Lung (tissue), 12 donors: ENCODE measurements around the gene CRYBA1. TPM values are rescaled to one million over a fixed set of nuclear protein-coding genes. Genes with fewer than 3 reads are reported as not detected.

Experiments used
- ATAC-seq: fragments of 200-7000 bp; cut with Tn5 transposase; one replicate; pipeline ENCODE4 v1.9.1; 2020; ENCODE audit warnings: moderate number of reproducible peaks; ENCODE audit not compliant: insufficient read depth, low FRiP score
- DNase-seq, 3 donors: peaks; one replicate each; pipeline ENCODE4 v3.0.0-alpha.2; 2013 to 2017
- H3K27ac ChIP-seq, 2 donors: one replicate each; pipeline ENCODE4 v1.5.1; 2013; ENCODE audit warnings: mild to moderate bottlenecking in 2 of 2, moderate library complexity in 2 of 2, control low read depth in 1 of 2, inconsistent platforms in 1 of 2, low read depth in 1 of 2, low read length in 1 of 2
- H3K27me3 ChIP-seq, 3 donors: one replicate each; pipeline ENCODE4 v1.5.1; 2013; ENCODE audit warnings: low read length in 2 of 3; ENCODE audit not compliant: control insufficient read depth in 3 of 3, insufficient read depth in 3 of 3
- H3K36me3 ChIP-seq, 4 donors: one replicate each; pipeline ENCODE4 v1.5.1; 2013; ENCODE audit warnings: low read length in 4 of 4, mild to moderate bottlenecking in 1 of 4, moderate library complexity in 1 of 4; ENCODE audit not compliant: control insufficient read depth in 4 of 4, insufficient read depth in 4 of 4
- H3K4me1 ChIP-seq, 5 donors: one replicate each; pipeline ENCODE4 v1.5.1; 2013; ENCODE audit warnings: low read length in 5 of 5, mild to moderate bottlenecking in 2 of 5, moderate library complexity in 1 of 5; ENCODE audit not compliant: control insufficient read depth in 5 of 5, insufficient read depth in 5 of 5
- H3K4me3 ChIP-seq: one replicate; pipeline ENCODE4 v1.5.1; 2013; ENCODE audit warnings: mild to moderate bottlenecking, control low read depth, moderate library complexity
- H3K9ac ChIP-seq, 2 donors: one replicate each; pipeline ENCODE4 v1.5.1; 2013; ENCODE audit warnings: low read length in 2 of 2, control low read depth in 1 of 2; ENCODE audit not compliant: insufficient read depth in 1 of 2
- H3K9me3 ChIP-seq, 4 donors: one replicate each; pipeline ENCODE4 v1.5.1; 2013; ENCODE audit warnings: low read length in 3 of 4, mild to moderate bottlenecking in 1 of 4, moderate library complexity in 1 of 4; ENCODE audit not compliant: control insufficient read depth in 4 of 4, insufficient read depth in 3 of 4
- WGBS, 2 donors: extraction: QIAGEN DNeasy Blood & Tissue Kit; methylation state at CpG; one replicate each; pipeline ENCODE4 v1.1.7; 2013; 5-methylcytosine and 5-hydroxymethylcytosine counted together
- polyA plus RNA-seq, 2 donors: library from polyadenylated mRNA; stranded (reverse); fragments of 200-250 nt; gene quantifications; one replicate each; pipeline ENCODE4 v1.2.1, GENCODE V29; 2013
- total RNA-seq, 2 donors: library from RNA; depleted of rRNA in 1 of 2; stranded (reverse); fragments of >200 nt in 1 of 2; gene quantifications; one replicate each; pipeline ENCODE4 v1.2.1, GENCODE V29; 2014 to 2021
- TF ChIP-seq, protein P1 (sequence below): IDR thresholded peaks from 2 replicates; pipeline ENCODE4 v1.5.1; 2012; ENCODE audit warnings: mild to moderate bottlenecking; ENCODE audit errors: control extremely low read depth, extremely low read depth
- donor health status: control.
- donor health status: control.
- donor health status: Bipolar disorder and iron deficiency.
- donor health status: healthy.
- donor health status: DM: yes; HTN: yes; CAD: no.

The CRYBA1 gene
- total and polyA plus RNA-seq, 4 donors = not detected

DNA sequence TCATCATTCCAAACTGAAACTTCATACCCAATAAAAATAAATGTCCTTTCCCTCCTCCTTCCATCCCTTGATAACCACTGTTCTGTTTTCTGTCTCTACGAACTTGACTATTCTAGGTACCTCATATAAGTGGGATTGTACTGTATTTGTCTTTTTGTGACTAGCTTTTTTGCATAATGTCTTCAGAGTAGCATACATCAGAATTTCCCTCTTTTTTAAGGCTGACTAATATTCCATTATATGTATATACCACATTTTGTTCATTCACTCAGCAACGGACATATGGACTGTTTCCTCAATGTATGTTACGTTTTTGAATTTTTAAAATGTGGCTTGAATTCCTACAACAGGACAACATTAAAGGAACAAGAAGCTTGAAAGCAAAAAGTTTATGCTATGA lies 48.8 kb downstream of the CRYBA1 start:
- DNase-seq (no peak), ATAC-seq (no peak)
- Histone ChIP-seq H3K27ac (no peak overlapping the region), H3K9me3 (no peaks in the 10 kb centered on the region), H3K36me3 (no peaks in the 10 kb centered on the region), H3K27me3 (no peaks in the 10 kb centered on the region), H3K9ac (no peak overlapping the region), H3K4me3 (no peak overlapping the region), H3K4me1 (peaks cover 0 to 23% (median 7%) of the 10 kb centered on the region in 5 donors)
- TF ChIP-seq, protein P1, sequence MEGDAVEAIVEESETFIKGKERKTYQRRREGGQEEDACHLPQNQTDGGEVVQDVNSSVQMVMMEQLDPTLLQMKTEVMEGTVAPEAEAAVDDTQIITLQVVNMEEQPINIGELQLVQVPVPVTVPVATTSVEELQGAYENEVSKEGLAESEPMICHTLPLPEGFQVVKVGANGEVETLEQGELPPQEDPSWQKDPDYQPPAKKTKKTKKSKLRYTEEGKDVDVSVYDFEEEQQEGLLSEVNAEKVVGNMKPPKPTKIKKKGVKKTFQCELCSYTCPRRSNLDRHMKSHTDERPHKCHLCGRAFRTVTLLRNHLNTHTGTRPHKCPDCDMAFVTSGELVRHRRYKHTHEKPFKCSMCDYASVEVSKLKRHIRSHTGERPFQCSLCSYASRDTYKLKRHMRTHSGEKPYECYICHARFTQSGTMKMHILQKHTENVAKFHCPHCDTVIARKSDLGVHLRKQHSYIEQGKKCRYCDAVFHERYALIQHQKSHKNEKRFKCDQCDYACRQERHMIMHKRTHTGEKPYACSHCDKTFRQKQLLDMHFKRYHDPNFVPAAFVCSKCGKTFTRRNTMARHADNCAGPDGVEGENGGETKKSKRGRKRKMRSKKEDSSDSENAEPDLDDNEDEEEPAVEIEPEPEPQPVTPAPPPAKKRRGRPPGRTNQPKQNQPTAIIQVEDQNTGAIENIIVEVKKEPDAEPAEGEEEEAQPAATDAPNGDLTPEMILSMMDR = no peak
- WGBS, 2 donors = 92 to 95% methylated on average over 3 of the region's 3 CpGs

DNA sequence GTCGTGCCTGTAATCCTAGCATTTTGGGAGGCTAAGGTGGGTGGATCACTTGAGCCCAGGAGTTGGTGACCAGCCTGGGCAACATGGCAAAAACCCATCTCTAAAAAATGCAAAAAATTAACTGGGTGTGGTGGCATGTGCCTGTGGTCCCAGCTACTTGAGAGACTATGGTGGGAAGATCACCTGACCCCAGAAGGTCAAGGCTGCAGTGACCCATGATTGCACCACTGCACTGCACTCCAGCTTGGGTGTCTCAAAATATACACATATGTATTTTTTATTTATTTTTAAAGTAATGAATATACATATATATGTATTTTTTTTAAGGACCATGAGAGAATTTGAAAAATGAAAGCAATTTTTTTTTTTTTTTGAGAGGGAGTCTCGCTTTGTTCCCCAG lies 52.4 kb downstream of the CRYBA1 start:
- H3K4me1 ChIP-seq = peaks cover 0 to 6% (median 0%) of the 10 kb centered on the region in 5 donors
- ATAC-seq (no peak), DNase-seq (no peak)
- no peak overlapping the region for H3K27ac ChIP-seq
- H3K36me3 ChIP-seq = no peaks in the 10 kb centered on the region
- H3K9me3 ChIP-seq = no peaks in the 10 kb centered on the region
- TF ChIP-seq, protein P1 = no peak
- whole genome bisulfite sequencing, 2 donors = 87 to 92% methylated on average over 2 of the region's 2 CpGs
- no peak overlapping the region for H3K9ac ChIP-seq
- no peaks in the 10 kb centered on the region for H3K27me3 ChIP-seq
- H3K4me3 ChIP-seq = no peak overlapping the region

DNA sequence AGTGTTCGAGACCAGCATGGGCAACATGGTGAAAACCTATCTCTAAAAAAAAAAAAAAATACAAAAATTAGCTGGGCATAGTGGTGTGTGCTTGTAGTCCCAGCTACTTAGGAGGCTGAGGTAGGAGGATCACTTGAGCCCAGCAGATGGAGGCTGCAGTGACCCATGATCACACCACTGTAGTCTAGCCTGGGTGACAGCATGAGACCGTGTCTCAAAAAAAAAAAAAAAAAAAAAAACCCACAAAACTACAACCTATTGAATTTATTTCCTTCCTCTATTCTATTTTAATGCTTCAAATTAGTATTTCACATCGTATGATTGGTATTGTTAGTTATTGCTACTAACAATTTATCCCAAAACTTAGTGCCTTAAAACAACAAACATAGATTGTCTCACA lies 56.7 kb downstream of the CRYBA1 start:
- 36 to 64% methylated on average over 3 of the region's 3 CpGs for WGBS, 2 donors
- Histone ChIP-seq H3K27me3 (no peaks in the 10 kb centered on the region), H3K36me3 (no peaks in the 10 kb centered on the region), H3K27ac (no peak overlapping the region), H3K9me3 (no peaks in the 10 kb centered on the region), H3K4me1 (no peaks in the 10 kb centered on the region), H3K4me3 (no peak overlapping the region), H3K9ac (no peak overlapping the region)
- DNase-seq (no peak), ATAC-seq (no peak)
- TF ChIP-seq, protein P1 = no peak

Other genes with a start within 250 kb of the CRYBA1 start
- gene SEZ6, start 240.8 kb upstream of the CRYBA1 start, total RNA-seq = under 1 TPM in 1 of 2 donors, not detected in 1; 0.54 TPM
- under 1 TPM; 0.07 to 0.18 TPM for gene SEZ6, start 240.8 kb upstream of the CRYBA1 start, polyA plus RNA-seq
- gene PIPOX, start 203.7 kb upstream of the CRYBA1 start, total RNA-seq = 1 to 10 TPM; 1.4 to 1.9 TPM
- gene PIPOX, start 203.7 kb upstream of the CRYBA1 start, polyA plus RNA-seq = under 1 TPM; 0.27 to 0.39 TPM
- 10 to 100 TPM; 55.3 to 65.2 TPM for gene MYO18A, start 66.5 kb upstream of the CRYBA1 start, total RNA-seq
- gene MYO18A, start 66.5 kb upstream of the CRYBA1 start, polyA plus RNA-seq = 10 to 100 TPM; 19.0 to 43.3 TPM
- 10 to 100 TPM; 47.1 to 71.6 TPM for gene NUFIP2, start 47.3 kb downstream of the CRYBA1 start, total RNA-seq
- gene NUFIP2, start 47.3 kb downstream of the CRYBA1 start, polyA plus RNA-seq = 10 to 100 TPM; 10.2 to 12.2 TPM
- 10 to 100 TPM; 64.2 to 81.0 TPM for gene TAOK1, start 143.5 kb downstream of the CRYBA1 start, total RNA-seq
- gene TAOK1, start 143.5 kb downstream of the CRYBA1 start, polyA plus RNA-seq = 10 to 100 TPM in 1 of 2 donors, 1 to 10 TPM in 1; 8.8 to 10.5 TPM